A172 (cell line): Measurements from ENCODE around the gene ZNF679. TPM values are rescaled to one million over a fixed set of nuclear protein-coding genes. Genes with fewer than 3 reads are reported as not detected.
"Not testable (repeated sequence)": the region's sequence is repeated elsewhere in the genome, so short reads cannot be mapped to it uniquely, and the experiment has no call there.

Experiments
- DNase-seq: peaks from one replicate; pipeline ENCODE4 v3.0.0-alpha.2; 2015; ENCODE audit warnings: low spot score
- total RNA-seq: library from RNA; depleted of rRNA; stranded (reverse); fragments of >200 nt; shearing (Covaris generic); gene quantifications from 2 replicates; pipeline ENCODE4 v1.2.3, GENCODE V29; 2014; rRNA removed

Gene ZNF679
- total RNA-seq, 1 experiment from 2014 or later: not detected

GRCh38 chr7:64310426-64310825, 82.2 kb downstream of the ZNF679 start:
- DNase-seq: no peak

- no peak for DNase-seq
Observed at GRCh38 chr7:64312826-64313225, 84.6 kb downstream of the ZNF679 start.

GRCh38 chr7:64313740-64314491, 85.6 kb downstream of the ZNF679 start, which contains the start of gene ZNF736:
Gene ZNF736, plus strand, starts transcription at chr7:64313961. Its CDS starts 190 bp downstream, at chr7:64314151.
- DNase-seq: peak; percentile 70

GRCh38 chr7:64314566-64314965, 86.3 kb downstream of the ZNF679 start:
- no peak for DNase-seq

- not testable (repeated sequence) for DNase-seq
Observed at GRCh38 chr7:64316031-64316742, 87.9 kb downstream of the ZNF679 start.

Other genes starting within 250 kb of the ZNF679 start
- gene ZNF722, start 229.6 kb upstream of the ZNF679 start, total RNA-seq: not detected in 2 replicates
- gene ZNF727, start 183.0 kb upstream of the ZNF679 start, total RNA-seq: not detected in 2 replicates
- not detected in 2 replicates for gene ZNF735, start 21.3 kb upstream of the ZNF679 start, total RNA-seq
- gene ZNF736, start 85.5 kb downstream of the ZNF679 start, total RNA-seq: 1.1 and 3.5 TPM in 2 replicates